Fibroblast of lung (primary cell): ENCODE results near the gene PKD1L1.

Experiments
- CTCF ChIP-seq, 2 donors: IDR thresholded peaks in 1 of 2; conservative IDR thresholded peaks in 1 of 2; 1 replicate in 1 of 2; 2 replicates in 1 of 2; pipeline ENCODE4 v1.5.1; 2011 to 2012; ENCODE audit warnings: low read length in 2 of 2, control low read depth in 1 of 2, inconsistent platforms in 1 of 2, low read depth in 1 of 2, mild to moderate bottlenecking in 1 of 2
- EZH2 ChIP-seq: IDR thresholded peaks from 2 replicates; pipeline ENCODE4 v1.5.1; 2012; ENCODE audit warnings: low read length, control low read depth, mild to moderate bottlenecking; ENCODE audit errors: missing control alignments

GRCh38 chr7:47827351-47827756 is 120.9 kb downstream of the PKD1L1 start:
- no peak for TF ChIP-seq CTCF (conservative IDR thresholded peaks at IDR 0.05 in 1 of 2, IDR thresholded peaks at IDR 0.05 in 1 of 2; ENCODE audit: low read depth in 1 of 2, low read length in 2 of 2)
- no peak for TF ChIP-seq EZH2
